Prostate gland (tissue), 2 donors: ENCODE data around the gene CACNA1H. TPM values are rescaled to one million over a fixed set of nuclear protein-coding genes. Genes with fewer than 3 reads are reported as not detected.

ENCODE experiments used
- DNase-seq: peaks from one replicate; pipeline ENCODE4 v3.0.0-alpha.2; 2019; ENCODE audit warnings: low spot score
- H3K27ac ChIP-seq, 2 donors: fragments of 200-600 bp; sonication (generic); 2 replicates each; pipeline ENCODE4 v1.5.1; 2017 to 2019
- H3K27me3 ChIP-seq: fragments of 200-600 bp; sonication (generic); replicated peaks from 2 replicates; pipeline ENCODE4 v1.5.1; 2019; ENCODE audit not compliant: insufficient read depth
- H3K36me3 ChIP-seq, 2 donors: fragments of 200-600 bp; sonication (generic); 1 replicate in 1 of 2; 2 replicates in 1 of 2; pipeline versions ENCODE4 v1.5.1 to v1.8.1; 2017 to 2019
- H3K4me1 ChIP-seq: fragments of 200-600 bp; sonication (generic); replicated peaks from 2 replicates; pipeline ENCODE4 v1.5.1; 2019
- H3K4me3 ChIP-seq, 2 donors: fragments of 200-600 bp; sonication (generic); 2 replicates each; pipeline ENCODE4 v1.5.1; 2017 to 2019
- H3K9me3 ChIP-seq: fragments of 200-600 bp; sonication (generic); 2 replicates; pipeline ENCODE4 v1.5.1; 2017
- POLR2A ChIP-seq: fragments of 450-650 bp; IDR thresholded peaks from one replicate; pipeline ENCODE4 v1.6.1; 2016; ENCODE audit warnings: antibody characterized with exemption, mild to moderate bottlenecking
- POLR2AphosphoS5 ChIP-seq: sonication (generic); formaldehyde crosslinking; IDR thresholded peaks from one replicate; pipeline ENCODE4 v1.6.1; 2017; ENCODE audit warnings: antibody characterized with exemption
- WGBS: methylation state at CpG from one replicate; pipeline ENCODE4 v1.1.5; 2018; 5-methylcytosine and 5-hydroxymethylcytosine counted together
- intact Hi-C: fragments of 100-400 bp; cut with DNase I; formaldehyde crosslinking; loops from one replicate; pipeline ENCODE4 v1.14.2; 2022
- total RNA-seq, 2 donors: library from RNA; depleted of rRNA; stranded (reverse); fragments of >200 nt; gene quantifications; one replicate each; pipeline ENCODE4 v1.1.0, GENCODE V29; 2016
- TF ChIP-seq, protein P1 (sequence below), 4 experiments: fragments of 200-600 bp in 2 of 4; fragments of 450-650 bp in 2 of 4; sonication (generic) in 2 of 4; IDR thresholded peaks; 1 replicate in 3 of 4; 2 replicates in 1 of 4; pipeline ENCODE4 v1.5.1; 2016 to 2019; ENCODE audit warnings: antibody characterized with exemption in 4 of 4, mild to moderate bottlenecking in 2 of 4, moderate library complexity in 2 of 4

CACNA1H gene
- total RNA-seq, 2 donors from 2014 or later = 32.5 to 111 TPM

DNA sequence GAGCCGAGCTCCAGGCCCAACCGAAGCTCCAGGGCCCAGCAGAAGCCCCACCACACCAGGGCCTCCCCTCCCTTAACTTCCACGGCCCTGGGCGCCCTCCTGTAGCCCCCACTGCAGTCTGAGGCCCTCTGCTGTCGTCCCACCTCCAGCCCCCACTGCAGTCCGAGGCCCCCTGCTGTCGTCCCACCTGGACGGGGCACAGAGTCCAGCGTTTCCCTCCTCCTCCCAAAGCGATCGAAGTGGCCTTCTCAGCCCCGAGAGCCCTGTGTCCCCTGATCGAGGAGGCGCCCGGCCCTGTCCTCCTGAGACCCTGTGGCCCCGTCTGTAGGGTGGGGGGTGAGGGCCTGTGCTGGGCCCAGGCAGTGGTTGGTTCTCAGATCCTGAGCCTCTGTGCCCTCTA is 25.8 kb upstream of the CACNA1H start:
- Histone ChIP-seq H3K4me1 (no peaks in the 10 kb centered on the region), H3K27me3 (no peaks in the 10 kb centered on the region), H3K9me3 (no peaks in the 10 kb centered on the region), H3K4me3 (no peak overlapping the region), H3K27ac (no peak overlapping the region), H3K36me3 (no peaks in the 10 kb centered on the region)
- no peak for TF ChIP-seq POLR2A
- TF ChIP-seq, protein P1, sequence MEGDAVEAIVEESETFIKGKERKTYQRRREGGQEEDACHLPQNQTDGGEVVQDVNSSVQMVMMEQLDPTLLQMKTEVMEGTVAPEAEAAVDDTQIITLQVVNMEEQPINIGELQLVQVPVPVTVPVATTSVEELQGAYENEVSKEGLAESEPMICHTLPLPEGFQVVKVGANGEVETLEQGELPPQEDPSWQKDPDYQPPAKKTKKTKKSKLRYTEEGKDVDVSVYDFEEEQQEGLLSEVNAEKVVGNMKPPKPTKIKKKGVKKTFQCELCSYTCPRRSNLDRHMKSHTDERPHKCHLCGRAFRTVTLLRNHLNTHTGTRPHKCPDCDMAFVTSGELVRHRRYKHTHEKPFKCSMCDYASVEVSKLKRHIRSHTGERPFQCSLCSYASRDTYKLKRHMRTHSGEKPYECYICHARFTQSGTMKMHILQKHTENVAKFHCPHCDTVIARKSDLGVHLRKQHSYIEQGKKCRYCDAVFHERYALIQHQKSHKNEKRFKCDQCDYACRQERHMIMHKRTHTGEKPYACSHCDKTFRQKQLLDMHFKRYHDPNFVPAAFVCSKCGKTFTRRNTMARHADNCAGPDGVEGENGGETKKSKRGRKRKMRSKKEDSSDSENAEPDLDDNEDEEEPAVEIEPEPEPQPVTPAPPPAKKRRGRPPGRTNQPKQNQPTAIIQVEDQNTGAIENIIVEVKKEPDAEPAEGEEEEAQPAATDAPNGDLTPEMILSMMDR (IDR thresholded peaks at IDR 0.05) = no peak
- TF ChIP-seq POLR2AphosphoS5 = no peak
- intact Hi-C loops = no loop called here
- 68% methylated on average over 16 of the region's 16 CpGs for WGBS
- DNase-seq = no peak

DNA sequence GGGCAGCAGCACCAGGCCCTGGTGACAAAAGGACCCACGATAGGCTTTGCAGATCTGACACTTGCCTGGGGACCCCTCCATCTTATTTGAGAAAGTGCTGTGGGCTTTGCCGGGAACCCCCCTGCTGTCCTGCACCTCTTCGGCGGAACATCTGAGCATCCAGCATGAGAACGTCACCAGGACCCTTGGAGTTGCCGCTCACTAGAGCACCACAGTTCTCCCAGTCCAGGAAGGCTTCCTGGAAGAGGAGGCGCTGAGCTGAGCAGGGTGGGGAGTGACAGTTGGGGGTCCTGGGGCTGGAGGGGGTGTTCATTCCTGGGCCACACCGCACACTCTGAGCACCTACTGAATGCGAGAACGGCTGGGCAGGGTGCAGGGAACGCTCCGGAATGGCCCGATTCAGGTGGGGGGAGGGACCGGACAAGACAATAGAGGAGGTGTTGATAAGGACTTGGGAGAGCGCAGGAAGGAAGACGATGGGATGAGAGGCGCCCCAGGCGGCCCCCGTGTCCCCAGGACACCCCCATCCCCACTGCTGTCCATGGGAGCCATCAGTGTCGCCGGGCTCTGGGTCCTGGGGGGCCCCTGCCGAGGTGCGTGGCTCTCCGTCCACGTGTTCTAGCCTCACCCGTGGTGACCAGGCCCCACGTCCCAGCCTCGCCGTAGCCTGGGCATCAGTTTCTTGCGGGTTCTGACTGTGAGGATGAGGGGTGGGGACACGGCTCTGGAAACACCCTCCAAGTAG is 24.8 kb upstream of the CACNA1H start:
- WGBS = 88% methylated on average over 29 of the region's 31 CpGs
- intact Hi-C loops = no loop called here
- no peak for DNase-seq
- TF ChIP-seq POLR2A (no peak), POLR2AphosphoS5 (no peak)
- TF ChIP-seq, protein P1 (IDR thresholded peaks at IDR 0.05) = no peak
- Histone ChIP-seq H3K27me3 (no peaks in the 10 kb centered on the region), H3K27ac (no peak overlapping the region), H3K36me3 (no peaks in the 10 kb centered on the region), H3K4me3 (no peak overlapping the region), H3K9me3 (no peaks in the 10 kb centered on the region), H3K4me1 (no peaks in the 10 kb centered on the region)

DNA sequence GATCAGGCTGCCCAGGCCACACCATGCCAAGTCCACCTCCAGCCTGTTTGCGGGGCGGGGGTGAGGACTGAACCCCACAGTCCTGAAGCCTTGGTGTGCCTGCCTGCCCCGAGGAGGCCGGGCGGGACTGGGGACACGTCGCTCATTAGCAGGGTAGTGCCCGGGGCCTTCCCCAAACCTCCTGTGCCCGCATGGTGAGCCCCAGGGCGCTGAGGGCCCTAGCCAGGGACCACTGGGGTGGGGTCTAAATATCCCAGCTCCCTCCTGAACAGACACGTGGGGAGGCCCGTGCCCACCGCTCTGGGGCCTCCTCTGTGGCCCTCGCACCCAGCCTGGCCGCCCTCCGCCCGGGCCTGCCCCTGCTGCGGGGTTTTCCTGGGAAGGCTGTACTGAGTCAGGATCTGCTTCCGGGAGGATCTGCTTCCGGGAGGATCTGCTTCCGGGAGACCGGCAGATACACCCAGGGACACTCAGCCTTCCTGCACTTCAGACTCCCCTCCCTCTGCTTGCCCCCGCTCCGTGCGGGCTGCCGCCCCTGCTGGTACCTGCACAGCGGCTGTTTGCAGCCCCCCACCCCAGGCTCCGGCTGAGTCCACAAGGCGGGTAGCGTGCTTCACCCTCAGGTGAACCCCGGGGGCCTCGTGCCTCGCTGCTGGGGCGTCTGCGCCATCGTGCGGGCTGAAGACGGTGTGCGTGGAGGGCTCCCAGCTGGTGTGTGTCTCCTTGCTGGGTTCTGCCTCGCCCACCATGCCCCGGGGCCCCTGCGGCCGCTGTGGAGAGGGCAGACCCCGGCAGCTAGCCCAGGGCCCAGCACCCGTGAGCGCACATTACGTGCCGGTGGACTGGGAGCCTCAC is 23.6 kb upstream of the CACNA1H start:
- no peak overlapping the region for H3K4me3 ChIP-seq
- no peak overlapping the region for H3K27ac ChIP-seq
- no peaks in the 10 kb centered on the region for H3K36me3 ChIP-seq
- H3K4me1 ChIP-seq = no peaks in the 10 kb centered on the region
- no peaks in the 10 kb centered on the region for H3K27me3 ChIP-seq
- WGBS = 95% methylated on average over 43 of the region's 48 CpGs
- intact Hi-C loops = no loop called here
- H3K9me3 ChIP-seq = no peaks in the 10 kb centered on the region
- TF ChIP-seq POLR2A (no peak), POLR2AphosphoS5 (no peak)
- TF ChIP-seq, protein P1 (IDR thresholded peaks at IDR 0.05) = no peak
- no peak for DNase-seq

DNA sequence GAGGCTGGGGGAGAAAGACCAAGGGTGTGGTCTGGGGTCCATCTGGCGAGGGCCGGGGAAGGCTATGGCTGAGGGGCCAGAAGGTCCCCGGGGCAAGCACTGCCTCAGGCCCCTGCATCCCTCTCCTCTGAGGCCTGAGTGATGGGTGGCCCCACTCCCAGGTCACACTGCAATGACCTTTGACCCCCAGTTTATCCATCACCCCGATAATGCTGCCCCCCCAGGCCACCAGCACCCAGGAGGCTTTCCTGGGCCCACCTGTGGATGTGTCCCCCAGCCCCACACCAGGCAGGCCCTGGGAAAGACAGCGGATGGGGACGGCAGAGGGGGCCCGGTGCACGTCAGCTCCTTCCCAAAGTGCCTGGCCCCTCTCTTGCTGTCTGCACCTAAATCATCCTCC is 22.5 kb upstream of the CACNA1H start:
- no peaks in the 10 kb centered on the region for H3K4me1 ChIP-seq
- H3K4me3 ChIP-seq = no peak overlapping the region
- no peaks in the 10 kb centered on the region for H3K27me3 ChIP-seq
- DNase-seq = no peak
- H3K27ac ChIP-seq = no peak overlapping the region
- H3K36me3 ChIP-seq = no peaks in the 10 kb centered on the region
- no peaks in the 10 kb centered on the region for H3K9me3 ChIP-seq
- WGBS = 93% methylated on average over 8 of the region's 8 CpGs
- intact Hi-C loops = no loop called here
- TF ChIP-seq POLR2AphosphoS5 (no peak), POLR2A (no peak)
- TF ChIP-seq, protein P1 (IDR thresholded peaks at IDR 0.05) = no peak
